ENCODE measurements around the gene TGFBR3L. TPM values are rescaled to one million over a fixed set of nuclear protein-coding genes. Genes with fewer than 3 reads are reported as not detected.

TGFBR3L gene
- 7.1 TPM for total RNA-seq

DNA sequence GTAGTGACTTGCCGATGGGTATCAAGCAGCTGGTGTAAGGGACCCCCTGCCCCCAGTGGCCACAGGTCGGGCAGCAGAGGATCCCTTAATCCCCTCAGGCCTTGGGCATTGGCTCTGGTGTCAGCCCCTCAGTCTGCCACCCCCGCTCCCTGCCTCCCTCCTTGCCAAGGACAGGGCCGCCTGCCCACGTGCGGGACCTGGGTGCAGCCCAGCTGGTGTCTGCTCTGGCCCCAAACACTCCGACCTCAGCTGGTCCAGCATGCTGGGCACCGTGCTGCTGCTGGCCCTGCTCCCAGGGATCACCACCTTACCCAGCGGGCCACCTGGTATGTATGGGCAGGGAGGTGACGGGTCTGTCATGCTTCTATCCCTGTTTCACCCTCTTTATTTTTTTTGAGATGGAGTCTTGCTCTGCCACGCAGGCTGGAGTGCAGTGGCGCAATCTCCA lies at the start of gene TGFBR3L:
TSS of gene TGFBR3L (plus strand) at position 233 of the 448 bp plus-strand sequence.
- DNase-seq (ENCODE audit: low spot score in 2 of 2) = no peak
- TF ChIP-seq, protein P1, sequence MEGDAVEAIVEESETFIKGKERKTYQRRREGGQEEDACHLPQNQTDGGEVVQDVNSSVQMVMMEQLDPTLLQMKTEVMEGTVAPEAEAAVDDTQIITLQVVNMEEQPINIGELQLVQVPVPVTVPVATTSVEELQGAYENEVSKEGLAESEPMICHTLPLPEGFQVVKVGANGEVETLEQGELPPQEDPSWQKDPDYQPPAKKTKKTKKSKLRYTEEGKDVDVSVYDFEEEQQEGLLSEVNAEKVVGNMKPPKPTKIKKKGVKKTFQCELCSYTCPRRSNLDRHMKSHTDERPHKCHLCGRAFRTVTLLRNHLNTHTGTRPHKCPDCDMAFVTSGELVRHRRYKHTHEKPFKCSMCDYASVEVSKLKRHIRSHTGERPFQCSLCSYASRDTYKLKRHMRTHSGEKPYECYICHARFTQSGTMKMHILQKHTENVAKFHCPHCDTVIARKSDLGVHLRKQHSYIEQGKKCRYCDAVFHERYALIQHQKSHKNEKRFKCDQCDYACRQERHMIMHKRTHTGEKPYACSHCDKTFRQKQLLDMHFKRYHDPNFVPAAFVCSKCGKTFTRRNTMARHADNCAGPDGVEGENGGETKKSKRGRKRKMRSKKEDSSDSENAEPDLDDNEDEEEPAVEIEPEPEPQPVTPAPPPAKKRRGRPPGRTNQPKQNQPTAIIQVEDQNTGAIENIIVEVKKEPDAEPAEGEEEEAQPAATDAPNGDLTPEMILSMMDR (IDR thresholded peaks at IDR 0.05) = no peak
- Histone ChIP-seq H3K4me3 (no peak within 1 kb of the TSS), H3K4me1 (peaks cover 17% of the 10 kb centered on the region in 2 donors), H3K27me3 (peaks cover 13% of the 10 kb centered on the region), H3K9me3 (no peaks in the 10 kb centered on the region), H3K36me3 (peaks cover 35 to 37% of the 10 kb centered on the region in 2 donors), H3K27ac (no peak within 1 kb of the TSS)
- intact Hi-C loops (cut with DNase I) = loop anchor here (5.0 kb wide), 1 partner anchor 87 kb away; no protein-coding TSS in a partner anchor

DNA sequence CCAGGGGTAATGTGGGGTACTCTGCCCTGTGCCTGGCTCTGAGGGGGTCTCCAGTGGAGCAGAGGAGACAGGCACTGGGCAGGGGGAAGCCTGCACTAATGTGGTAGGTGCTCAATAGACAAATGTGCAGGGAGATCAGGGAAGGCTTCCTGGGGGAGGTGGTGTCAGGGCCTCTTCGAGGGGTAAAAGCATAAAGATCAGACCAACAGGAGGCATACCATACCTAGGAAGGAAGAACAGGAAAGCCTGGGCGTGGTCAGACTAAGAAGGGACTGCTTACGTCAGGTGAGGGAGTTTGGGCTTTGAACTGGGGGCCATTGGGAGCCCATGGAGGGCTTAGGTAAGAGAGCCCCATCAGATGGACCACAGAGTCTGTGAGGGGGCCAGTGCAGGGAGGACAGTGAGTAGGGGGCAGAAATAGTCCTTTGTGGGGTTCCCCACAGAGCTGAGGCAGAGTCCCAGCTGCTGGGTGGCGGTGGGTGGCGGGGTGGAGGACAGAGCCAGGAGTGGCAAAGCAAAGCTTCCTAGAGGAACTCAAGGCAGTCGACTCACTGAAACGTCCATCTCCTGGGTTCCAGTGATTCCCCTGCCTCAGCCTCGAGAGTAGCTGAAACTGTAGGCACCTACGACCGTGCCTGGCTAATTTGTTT lies 49.2 kb upstream of the TGFBR3L start:
- peaks cover 4% of the 10 kb centered on the region for H3K27me3 ChIP-seq
- intact Hi-C loops (cut with DNase I) = no loop called here
- peaks cover 6 to 8% of the 10 kb centered on the region in 2 donors for H3K36me3 ChIP-seq
- TF ChIP-seq, protein P1 (IDR thresholded peaks at IDR 0.05) = no peak
- no peak overlapping the region for H3K4me3 ChIP-seq
- no peak overlapping the region for H3K27ac ChIP-seq
- peaks cover 14 to 15% of the 10 kb centered on the region in 2 donors for H3K4me1 ChIP-seq
- no peaks in the 10 kb centered on the region for H3K9me3 ChIP-seq
- DNase-seq (ENCODE audit: low spot score in 2 of 2) = no peak

DNA sequence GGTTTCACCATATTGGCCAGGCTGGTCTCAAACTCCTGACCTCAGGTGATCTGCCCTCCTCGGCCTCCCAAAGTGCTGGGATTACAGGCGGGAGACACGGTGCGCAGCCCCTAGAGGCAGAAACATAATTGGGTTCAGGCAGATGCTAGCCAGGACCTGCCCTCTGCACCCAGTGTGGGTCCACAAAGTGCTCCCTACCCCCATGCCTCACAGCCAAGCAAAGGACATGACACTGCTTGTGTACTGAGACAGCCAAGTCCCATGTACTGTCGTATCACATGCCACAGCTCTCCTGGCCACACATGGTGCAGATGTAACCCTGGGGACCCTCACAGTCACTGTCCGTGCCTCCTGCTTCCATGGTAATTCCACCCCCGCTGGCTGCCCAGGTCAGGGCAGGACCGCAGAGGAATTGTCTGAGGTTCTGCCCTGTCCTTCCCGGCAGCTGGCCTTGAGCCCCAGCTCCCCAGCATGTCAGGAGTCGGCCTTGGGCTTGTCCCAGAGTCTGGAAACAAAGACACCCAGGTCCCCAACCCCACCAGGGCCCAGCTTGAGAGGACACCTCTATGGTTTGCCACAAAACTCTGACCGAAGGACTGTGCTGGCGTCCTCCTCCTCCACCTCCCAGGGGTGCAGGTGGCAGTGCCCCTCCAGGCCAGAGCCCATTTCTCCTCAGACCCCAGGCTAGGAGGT lies 48.1 kb upstream of the TGFBR3L start:
- TF ChIP-seq, protein P1 (IDR thresholded peaks at IDR 0.05) = no peak
- Histone ChIP-seq H3K27ac (no peak overlapping the region), H3K4me1 (peaks cover 14 to 15% of the 10 kb centered on the region in 2 donors), H3K4me3 (no peak overlapping the region), H3K36me3 (peaks cover 0 to 8% of the 10 kb centered on the region in 2 donors), H3K27me3 (peaks cover 4% of the 10 kb centered on the region), H3K9me3 (no peaks in the 10 kb centered on the region)
- no peak for DNase-seq (ENCODE audit: low spot score in 2 of 2)
- intact Hi-C loops (cut with DNase I) = no loop called here

DNA sequence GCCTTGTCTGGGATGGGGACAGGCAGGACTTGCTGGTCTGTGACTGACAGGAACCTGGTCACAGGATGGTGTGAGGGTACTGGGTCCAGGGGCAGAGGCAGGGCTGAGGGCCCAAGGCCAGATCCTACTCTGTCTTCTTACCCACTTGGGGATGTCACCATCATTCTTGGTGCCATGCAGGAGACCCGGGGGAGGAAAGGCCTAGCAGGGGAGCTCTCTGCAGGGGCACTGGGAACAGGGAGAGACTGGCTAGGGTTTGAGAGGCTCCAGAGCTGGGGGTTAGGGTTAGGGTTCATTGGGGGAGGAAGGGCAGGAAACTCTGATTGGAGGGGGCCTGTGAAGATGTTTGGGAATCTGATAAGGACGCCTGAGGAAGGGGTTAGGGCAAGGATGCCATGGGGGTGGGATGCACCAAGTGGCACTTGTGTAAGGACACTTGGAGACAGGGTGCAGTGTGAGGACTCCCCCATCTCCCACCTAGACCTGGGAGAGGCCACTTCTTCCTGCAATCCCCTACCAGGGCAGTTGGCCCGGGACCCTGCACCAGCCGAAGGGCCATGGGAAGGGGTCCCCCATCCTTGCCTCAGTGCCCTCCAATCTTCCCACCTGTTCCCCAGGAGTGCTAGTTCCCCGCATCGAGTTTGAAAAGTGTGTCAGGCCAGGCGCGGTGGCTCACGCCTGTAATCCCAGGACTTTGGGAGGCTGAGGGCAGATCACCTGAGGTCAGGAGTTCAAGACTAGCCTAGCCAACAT lies 47.4 kb upstream of the TGFBR3L start:
- H3K4me3 ChIP-seq = no peak overlapping the region
- peaks cover 0 to 8% of the 10 kb centered on the region in 2 donors for H3K36me3 ChIP-seq
- H3K27me3 ChIP-seq = peaks cover 4% of the 10 kb centered on the region
- H3K4me1 ChIP-seq = peaks cover 14 to 15% of the 10 kb centered on the region in 2 donors
- TF ChIP-seq, protein P1 (IDR thresholded peaks at IDR 0.05) = no peak
- no peaks in the 10 kb centered on the region for H3K9me3 ChIP-seq
- no peak overlapping the region for H3K27ac ChIP-seq
- intact Hi-C loops (cut with DNase I) = no loop called here
- DNase-seq (ENCODE audit: low spot score in 2 of 2) = no peak

DNA sequence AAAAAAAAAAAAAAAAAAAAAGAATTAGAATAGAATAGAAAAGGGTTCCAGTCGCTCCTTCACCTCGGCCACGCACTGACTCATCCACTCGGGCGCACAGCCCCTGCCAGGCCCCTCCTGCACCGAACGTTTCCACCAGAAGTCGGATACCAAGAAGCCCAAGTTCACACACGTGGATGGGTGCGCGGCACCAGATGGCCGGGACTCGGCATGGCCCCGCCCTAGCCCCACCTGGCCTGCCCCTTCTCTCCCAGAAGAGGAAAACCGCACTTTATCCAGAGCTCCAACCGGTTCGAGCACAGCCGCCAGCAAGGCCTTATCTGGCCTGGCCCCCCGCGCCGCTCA lies 46.3 kb upstream of the TGFBR3L start:
- peaks cover 9% of the 10 kb centered on the region for H3K27me3 ChIP-seq
- peaks cover 0 to 5% of the 10 kb centered on the region in 2 donors for H3K36me3 ChIP-seq
- H3K4me3 ChIP-seq = peak overlapping the region; percentile 46 to 61
- no peak overlapping the region for H3K27ac ChIP-seq
- DNase-seq (ENCODE audit: low spot score in 2 of 2) = no peak
- TF ChIP-seq, protein P1 (IDR thresholded peaks at IDR 0.05) = no peak
- intact Hi-C loops (cut with DNase I) = no loop called here
- H3K4me1 ChIP-seq = peaks cover 14 to 15% of the 10 kb centered on the region in 2 donors
- H3K9me3 ChIP-seq = no peaks in the 10 kb centered on the region

Measured in ascending aorta (tissue), 2 donors.